PC-3 (cell line): ENCODE data around the gene GRIA1. TPM values are rescaled to one million over a fixed set of nuclear protein-coding genes. Genes with fewer than 3 reads are reported as not detected.
"Not testable (repeated sequence)": the region's sequence is repeated elsewhere in the genome, so short reads cannot be mapped to it uniquely, and the experiment has no call there.

Source experiments
- ATAC-seq: fragments of 200-7000 bp; cut with Tn5 transposase; 2 replicates; pipeline ENCODE4 v1.9.1; 2020; ENCODE audit warnings: mild to moderate bottlenecking, moderate library complexity
- BruUV-seq: library from RNA; stranded (reverse); fragments of 400-500 nt; replicated peaks from 2 replicates; lab custom pipeline; 2021; lab: Mats Ljungman, UMichigan
- CTCF ChIA-PET: fragments of 300-600 bp; sonication (Branson Sonifier 250); formaldehyde crosslinking; loops from one replicate; lab custom pipeline; 2022; ENCODE audit warnings: antibody characterized with exemption; lab: Charles Lee
- POLR2A ChIA-PET: fragments of 300-600 bp; sonication (Branson Sonifier 250); formaldehyde crosslinking; loops from one replicate; lab custom pipeline; 2022; ENCODE audit warnings: antibody characterized with exemption; ENCODE audit not compliant: unreplicated experiment; lab: Charles Lee
- DNase-seq: peaks from one replicate; pipeline ENCODE4 v3.0.0-alpha.2; 2015
- H2AFZ ChIP-seq: fragments of 300-600 bp; sonication (generic); 2 replicates; pipeline ENCODE4 v1.6.0; 2016; ENCODE audit warnings: antibody characterized with exemption, low read length
- H3F3A ChIP-seq: fragments of 300-600 bp; sonication (generic); one replicate; pipeline ENCODE4 v1.6.0; 2017; ENCODE audit warnings: antibody characterized with exemption, low read length, control low read depth, mild to moderate bottlenecking; ENCODE audit not compliant: unreplicated experiment
- H3K27ac ChIP-seq: fragments of 300-600 bp; sonication (generic); 2 replicates; pipeline ENCODE4 v1.5.1; 2016; ENCODE audit warnings: mild to moderate bottlenecking, low read length
- H3K27me3 ChIP-seq: fragments of 300-600 bp; sonication (generic); 2 replicates; pipeline ENCODE4 v1.6.1; 2016; ENCODE audit warnings: low read length, mixed read lengths
- H3K36me3 ChIP-seq: fragments of 300-600 bp; sonication (generic); 2 replicates; pipeline ENCODE4 v1.6.1; 2016; ENCODE audit warnings: low read depth, mixed run types, low read length, mixed read lengths
- H3K4me1 ChIP-seq: fragments of 300-600 bp; sonication (generic); 2 replicates; pipeline ENCODE4 v1.5.1; 2016; ENCODE audit warnings: low read length; ENCODE audit not compliant: insufficient read depth
- H3K4me2 ChIP-seq: fragments of 300-600 bp; sonication (generic); 2 replicates; pipeline ENCODE4 v1.6.0; 2016; ENCODE audit warnings: low read length
- H3K4me3 ChIP-seq: fragments of 300-600 bp; sonication (generic); 2 replicates; pipeline ENCODE4 v1.5.1; 2016; ENCODE audit warnings: mild to moderate bottlenecking, low read length, mixed read lengths
- H3K79me2 ChIP-seq: fragments of 300-600 bp; sonication (generic); 2 replicates; pipeline ENCODE4 v1.6.1; 2017; ENCODE audit warnings: low read length, mixed read lengths
- H3K9ac ChIP-seq: fragments of 300-600 bp; sonication (generic); 2 replicates; pipeline ENCODE4 v1.6.0; 2016; ENCODE audit warnings: mild to moderate bottlenecking, low read length
- H3K9me2 ChIP-seq: fragments of 300-600 bp; sonication (generic); replicated peaks from 2 replicates; pipeline ENCODE4 v1.6.1; 2016; ENCODE audit warnings: mixed run types, low read length, mixed read lengths
- H3K9me3 ChIP-seq: fragments of 300-600 bp; sonication (generic); 2 replicates; pipeline ENCODE4 v1.6.1; 2016; ENCODE audit warnings: low read length, mixed read lengths
- H4K20me1 ChIP-seq: fragments of 300-600 bp; sonication (generic); 2 replicates; pipeline ENCODE4 v1.6.1; 2016; ENCODE audit warnings: low read length, mixed read lengths
- EZH2 ChIP-seq: fragments of 300-600 bp; sonication (generic); IDR thresholded peaks from one replicate; pipeline ENCODE4 v1.6.1; 2017; ENCODE audit warnings: antibody characterized with exemption, mild to moderate bottlenecking, low read length; ENCODE audit not compliant: unreplicated experiment
- EZH2phosphoT487 ChIP-seq: fragments of 300-600 bp; sonication (generic); IDR thresholded peaks from 2 replicates; pipeline ENCODE4 v1.6.1; 2018; ENCODE audit warnings: mild to moderate bottlenecking, antibody characterized with exemption, low read length, borderline replicate concordance
- intact Hi-C: fragments of 100-400 bp; cut with micrococcal nuclease; formaldehyde crosslinking; loops from 2 replicates; pipeline ENCODE4 v1.9.0; 2023
- total RNA-seq: library from RNA; depleted of rRNA; stranded (reverse); fragments of >200 nt; gene quantifications from 2 replicates; pipeline ENCODE4 v1.2.3, GENCODE V29; 2014
- TF ChIP-seq, protein P1 (sequence below): fragments of 300-600 bp; sonication (generic); conservative IDR thresholded peaks from 2 replicates; pipeline ENCODE4 v1.5.1; 2017; ENCODE audit warnings: antibody characterized with exemption, low read depth, mild to moderate bottlenecking, low read length

GRIA1 gene
- total RNA-seq, 1 experiment from 2014 or later: not detected

DNA sequence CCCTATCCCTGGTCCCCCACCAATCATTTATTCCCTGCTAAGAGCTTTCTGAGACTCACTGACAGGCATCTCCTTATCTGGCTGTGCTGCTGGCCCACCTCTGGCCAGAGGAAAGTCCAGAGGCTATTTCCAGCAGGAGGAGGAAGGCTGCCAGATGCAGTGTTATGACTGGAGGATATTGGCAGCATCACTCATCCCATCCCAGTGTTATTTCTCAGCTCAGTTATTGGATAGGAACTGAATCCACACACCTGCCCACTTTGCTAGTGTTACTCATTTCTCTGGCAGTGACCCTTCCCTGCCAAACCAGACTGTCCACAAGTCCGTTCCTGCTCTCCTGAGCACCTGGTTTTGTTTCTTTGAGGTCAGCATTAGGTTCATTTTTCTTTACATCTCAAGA lies 228.2 kb downstream of the GRIA1 start:
- ChIA-PET CTCF (no interaction called here), POLR2A (no interaction called here)
- H3K27ac ChIP-seq: no peak overlapping the region
- DNase-seq (no peak), ATAC-seq (no peak)
- no peaks in the 10 kb centered on the region for H3K4me1 ChIP-seq
- TF ChIP-seq EZH2 (no peak), EZH2phosphoT487 (no peak)
- TF ChIP-seq, protein P1, sequence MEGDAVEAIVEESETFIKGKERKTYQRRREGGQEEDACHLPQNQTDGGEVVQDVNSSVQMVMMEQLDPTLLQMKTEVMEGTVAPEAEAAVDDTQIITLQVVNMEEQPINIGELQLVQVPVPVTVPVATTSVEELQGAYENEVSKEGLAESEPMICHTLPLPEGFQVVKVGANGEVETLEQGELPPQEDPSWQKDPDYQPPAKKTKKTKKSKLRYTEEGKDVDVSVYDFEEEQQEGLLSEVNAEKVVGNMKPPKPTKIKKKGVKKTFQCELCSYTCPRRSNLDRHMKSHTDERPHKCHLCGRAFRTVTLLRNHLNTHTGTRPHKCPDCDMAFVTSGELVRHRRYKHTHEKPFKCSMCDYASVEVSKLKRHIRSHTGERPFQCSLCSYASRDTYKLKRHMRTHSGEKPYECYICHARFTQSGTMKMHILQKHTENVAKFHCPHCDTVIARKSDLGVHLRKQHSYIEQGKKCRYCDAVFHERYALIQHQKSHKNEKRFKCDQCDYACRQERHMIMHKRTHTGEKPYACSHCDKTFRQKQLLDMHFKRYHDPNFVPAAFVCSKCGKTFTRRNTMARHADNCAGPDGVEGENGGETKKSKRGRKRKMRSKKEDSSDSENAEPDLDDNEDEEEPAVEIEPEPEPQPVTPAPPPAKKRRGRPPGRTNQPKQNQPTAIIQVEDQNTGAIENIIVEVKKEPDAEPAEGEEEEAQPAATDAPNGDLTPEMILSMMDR: no peak
- H3F3A ChIP-seq: no peaks in the 10 kb centered on the region
- no peaks in the 10 kb centered on the region for H3K79me2 ChIP-seq
- no peaks in the 10 kb centered on the region for H3K9me2 ChIP-seq
- intact Hi-C loops: no loop called here
- H3K9ac ChIP-seq: no peak overlapping the region
- no peak overlapping the region for H3K4me2 ChIP-seq
- no peak overlapping the region for H2AFZ ChIP-seq
- no peak overlapping the region for H3K4me3 ChIP-seq
- H3K27me3 ChIP-seq: 0 out of 2 replicates have a peak, but pooled peaks cover 3% of the 10 kb centered on the region
- no peaks in the 10 kb centered on the region for H3K36me3 ChIP-seq
- no TSS peak for BruUV-seq
- no peaks in the 10 kb centered on the region for H4K20me1 ChIP-seq
- H3K9me3 ChIP-seq: no peaks in the 10 kb centered on the region

DNA sequence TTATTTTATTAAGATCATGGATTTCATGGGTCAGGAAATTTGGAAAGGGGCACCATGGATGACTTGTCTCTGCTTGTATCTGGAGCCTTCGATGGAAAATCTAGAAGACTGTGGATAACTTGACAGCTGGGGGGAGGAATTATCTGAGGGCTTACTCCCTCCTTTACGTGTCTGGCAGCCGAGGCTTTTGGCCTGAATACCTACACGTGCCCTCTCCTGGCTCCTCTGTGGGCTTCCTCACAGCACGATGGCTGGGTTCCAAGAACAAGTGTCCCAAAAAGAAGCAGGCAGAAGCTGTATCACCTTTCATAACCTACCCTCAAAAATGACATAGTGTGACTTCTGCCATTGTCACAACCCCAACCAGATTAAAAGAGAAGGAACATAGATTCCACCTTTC lies 228.9 kb downstream of the GRIA1 start:
- Histone ChIP-seq H3F3A (no peaks in the 10 kb centered on the region), H3K4me1 (no peaks in the 10 kb centered on the region), H4K20me1 (no peaks in the 10 kb centered on the region), H3K4me3 (no peak overlapping the region), H3K4me2 (no peak overlapping the region), H3K9ac (no peak overlapping the region), H3K27me3 (no peaks in the 10 kb centered on the region), H3K27ac (no peak overlapping the region), H3K9me2 (no peaks in the 10 kb centered on the region), H3K36me3 (no peaks in the 10 kb centered on the region), H3K9me3 (no peaks in the 10 kb centered on the region), H3K79me2 (no peaks in the 10 kb centered on the region), H2AFZ (no peak overlapping the region)
- CTCF ChIA-PET: no interaction called here
- POLR2A ChIA-PET: no interaction called here
- DNase-seq (no peak), ATAC-seq (no peak)
- BruUV-seq: no TSS peak
- intact Hi-C loops: no loop called here
- TF ChIP-seq EZH2phosphoT487 (no peak), EZH2 (no peak)
- TF ChIP-seq, protein P1: no peak

DNA sequence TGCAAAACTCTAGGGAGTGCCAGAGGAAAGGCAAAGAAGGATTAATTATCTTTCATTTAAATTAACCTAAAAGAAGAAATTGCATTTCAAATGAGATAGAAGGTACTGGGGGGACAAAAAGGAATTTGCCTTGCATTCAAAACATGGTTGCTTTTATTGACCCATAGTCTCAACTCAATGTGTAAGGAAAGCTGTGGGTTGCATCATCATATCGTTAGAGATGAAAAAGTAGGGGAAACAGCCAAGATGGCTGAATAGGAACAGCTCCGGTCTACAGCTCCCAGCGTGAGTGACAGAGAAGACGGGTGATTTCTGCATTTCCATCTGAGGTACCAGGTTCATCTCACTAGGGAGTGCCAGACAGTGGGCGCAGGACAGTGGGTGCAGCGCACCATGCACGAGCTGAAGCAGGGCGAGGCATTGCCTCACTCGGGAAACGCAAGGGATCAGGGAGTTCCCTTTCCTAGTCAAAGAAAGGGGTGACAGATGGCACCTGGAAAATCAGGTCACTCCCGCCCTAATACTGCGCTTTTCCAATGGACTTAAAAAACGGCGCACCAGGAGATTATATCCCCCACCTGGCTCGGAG lies 232.6 kb downstream of the GRIA1 start:
- H4K20me1 ChIP-seq, H3K9ac ChIP-seq, POLR2A ChIA-PET, H3K4me2 ChIP-seq, H3K9me2 ChIP-seq, H3K4me3 ChIP-seq, CTCF ChIA-PET, H2AFZ ChIP-seq, H3K9me3 ChIP-seq, H3K4me1 ChIP-seq, DNase-seq, intact Hi-C loops, H3K36me3 ChIP-seq, H3F3A ChIP-seq, H3K27me3 ChIP-seq, H3K79me2 ChIP-seq, BruUV-seq, H3K27ac ChIP-seq, ATAC-seq: not testable (repeated sequence)
